Small intestine (tissue), 7 donors: ENCODE measurements around the gene TMEM50B. TPM values are rescaled to one million over a fixed set of nuclear protein-coding genes. Genes with fewer than 3 reads are reported as not detected.
A peak's percentile ranks its signal among the peaks of the same experiment; 100 is the strongest.

Source experiments
- DNase-seq, 2 donors: peaks; one replicate each; pipeline versions ENCODE4 v3.0.0 to v3.0.0-alpha.2; 2013
- FAIRE-seq: peaks from 2 replicates; lab custom pipeline; 2012; peaks lifted over from hg19 to GRCh38; lab: Jason Lieb, UNC
- H3K27ac ChIP-seq, 3 donors: one replicate each; pipeline ENCODE4 v1.5.1; 2013; ENCODE audit warnings: low read length in 2 of 3, mild to moderate bottlenecking in 2 of 3, control low read depth in 1 of 3, inconsistent platforms in 1 of 3, low read depth in 1 of 3, moderate library complexity in 1 of 3
- H3K27me3 ChIP-seq, 3 donors: one replicate each; pipeline ENCODE4 v1.6.1; 2013; ENCODE audit warnings: low read length in 3 of 3, inconsistent platforms in 1 of 3; ENCODE audit not compliant: control insufficient read depth in 3 of 3, insufficient read depth in 3 of 3
- H3K36me3 ChIP-seq, 3 donors: one replicate each; pipeline ENCODE4 v1.6.1; 2013; ENCODE audit warnings: low read length in 3 of 3, inconsistent platforms in 1 of 3, low read depth in 1 of 3, mild to moderate bottlenecking in 1 of 3, moderate library complexity in 1 of 3; ENCODE audit not compliant: control insufficient read depth in 3 of 3, insufficient read depth in 2 of 3
- H3K4me1 ChIP-seq, 3 donors: one replicate each; pipeline ENCODE4 v1.6.1; 2013; ENCODE audit warnings: low read length in 2 of 3, inconsistent platforms in 1 of 3, low read depth in 1 of 3, mild to moderate bottlenecking in 1 of 3, moderate library complexity in 1 of 3; ENCODE audit not compliant: control insufficient read depth in 3 of 3, insufficient read depth in 2 of 3
- H3K4me3 ChIP-seq, 3 donors: one replicate each; pipeline ENCODE4 v1.5.1; 2013; ENCODE audit warnings: low read length in 3 of 3, control low read depth in 1 of 3, inconsistent platforms in 1 of 3, low read depth in 1 of 3, mild to moderate bottlenecking in 1 of 3, moderate library complexity in 1 of 3
- H3K9me3 ChIP-seq, 2 donors: one replicate each; pipeline ENCODE4 v1.6.1; 2013; ENCODE audit warnings: low read depth in 1 of 2, low read length in 1 of 2; ENCODE audit not compliant: control insufficient read depth in 2 of 2, insufficient read depth in 1 of 2
- WGBS, 3 donors: extraction: QIAGEN DNeasy Blood & Tissue Kit; methylation state at CpG; one replicate each; pipeline ENCODE4 v1.1.7; 2013; 5-methylcytosine and 5-hydroxymethylcytosine counted together
- polyA plus RNA-seq, 4 donors: library from polyadenylated mRNA; stranded (reverse) in 3 of 4; unstranded in 1 of 4; fragments of 200-250 nt in 3 of 4; fragments of 120-200 nt in 1 of 4; gene quantifications; one replicate each; pipeline versions ENCODE4 v1.2.1 to v1.2.3, GENCODE V29; 2013
- donor health status: healthy with polysubstance abuse.
- donor health status: control.
- donor health status: control.
- donor health status: Bipolar disorder and iron deficiency.
- donor health status: healthy.

TMEM50B gene
- polyA plus RNA-seq, 4 donors: 22.2 to 54.3 (median 50.1) TPM

- DNase-seq (peak in 1 of 2 donors; percentile 31), FAIRE-seq (no peak)
- WGBS, 3 donors: 1 to 12% (median 7%) methylated on average over 12 of the region's 12 CpGs
- Histone ChIP-seq H3K27ac (peak overlapping the region in 1 of 3 donors; percentile 72), H3K27me3 (no peaks in the 10 kb centered on the region), H3K4me1 (peaks cover 0 to 3% (median 0%) of the 10 kb centered on the region in 3 donors), H3K9me3 (no peaks in the 10 kb centered on the region), H3K4me3 (peak overlapping the region; percentile 51 to 75 (median 66)), H3K36me3 (no peaks in the 10 kb centered on the region)
These were observed 11.2 kb upstream of the TMEM50B start for GRCh38 chr21:33490991-33491372.

GRCh38 chr21:33488936-33489335 is 9.2 kb upstream of the TMEM50B start:
- Histone ChIP-seq H3K9me3 (no peaks in the 10 kb centered on the region), H3K27ac (no peak overlapping the region), H3K27me3 (no peaks in the 10 kb centered on the region), H3K4me3 (no peak overlapping the region), H3K4me1 (peaks cover 0 to 3% (median 0%) of the 10 kb centered on the region in 3 donors), H3K36me3 (no peaks in the 10 kb centered on the region)
- 86 to 91% (median 87%) methylated on average over 4 of the region's 4 CpGs for WGBS, 3 donors
- DNase-seq (no peak), FAIRE-seq (no peak)

DNA sequence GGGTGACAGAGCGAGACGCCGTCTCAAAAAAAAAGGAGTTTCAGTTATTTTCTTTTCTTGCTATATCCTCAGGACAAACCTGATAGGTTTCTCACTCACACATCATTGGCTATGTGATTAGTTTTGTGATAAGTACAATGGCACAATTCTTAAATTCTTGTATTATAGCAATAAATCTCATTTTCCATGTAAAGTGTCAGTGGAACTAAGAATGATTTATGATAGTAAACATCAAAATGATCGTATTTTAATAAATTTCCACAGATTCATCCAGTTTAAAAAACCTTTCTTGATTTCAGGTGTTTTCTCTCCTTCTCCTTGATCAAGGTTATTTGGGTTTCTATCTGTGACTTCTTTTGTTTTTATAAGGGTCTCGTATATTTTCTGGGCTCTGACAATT is 8.2 kb upstream of the TMEM50B start:
- Histone ChIP-seq H3K27me3 (no peaks in the 10 kb centered on the region), H3K9me3 (no peaks in the 10 kb centered on the region), H3K27ac (no peak overlapping the region), H3K4me1 (peaks cover 0 to 3% (median 0%) of the 10 kb centered on the region in 3 donors), H3K36me3 (no peaks in the 10 kb centered on the region), H3K4me3 (no peak overlapping the region)
- WGBS, 3 donors: 94 to 95% (median 94%) methylated on average over 5 of the region's 5 CpGs
- DNase-seq (no peak), FAIRE-seq (no peak)

DNA sequence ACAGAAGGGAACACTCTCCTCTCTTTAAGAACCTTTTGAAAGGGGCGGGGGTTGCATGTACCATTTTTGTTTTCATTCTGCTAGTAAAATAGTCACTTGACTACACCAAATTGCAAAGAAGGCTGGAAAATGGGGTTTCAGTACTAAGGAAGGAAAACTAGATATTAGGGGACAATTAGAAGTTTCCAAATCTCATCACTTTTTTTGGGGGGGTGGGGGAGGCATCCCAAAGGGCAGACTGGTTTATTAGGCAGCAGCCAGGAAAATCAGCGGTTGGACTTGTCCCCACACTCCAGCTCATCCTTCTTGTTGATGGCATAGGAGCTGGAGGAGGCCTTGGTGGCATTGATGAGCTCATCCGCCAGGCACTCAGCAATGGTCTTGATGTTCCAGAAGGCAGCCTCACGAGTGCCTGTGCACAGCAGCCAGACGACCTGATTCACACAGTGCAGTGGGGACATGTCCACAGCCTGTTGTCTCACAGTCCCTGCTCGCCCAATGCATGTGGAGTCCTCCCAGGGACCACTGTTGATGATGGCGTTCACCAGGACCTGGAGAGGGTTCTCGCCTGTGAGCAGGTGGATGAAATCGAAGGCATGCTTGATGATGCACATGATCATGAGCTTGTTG is 1.7 kb upstream of the TMEM50B start:
- FAIRE-seq (no peak), DNase-seq (no peak)
- Histone ChIP-seq H3K9me3 (no peaks in the 10 kb centered on the region), H3K36me3 (peaks cover 0 to 4% (median 0%) of the 10 kb centered on the region in 3 donors), H3K27me3 (no peaks in the 10 kb centered on the region), H3K4me1 (no peaks in the 10 kb centered on the region), H3K27ac (no peak overlapping the region), H3K4me3 (no peak overlapping the region)
- WGBS, 3 donors: 90 to 95% (median 91%) methylated on average over 9 of the region's 9 CpGs

- peaks cover 0 to 6% (median 0%) of the 10 kb centered on the region in 3 donors for H3K36me3 ChIP-seq
- peak overlapping the region; percentile 89 to 96 (median 91) for H3K27ac ChIP-seq
- H3K4me3 ChIP-seq: peak overlapping the region; percentile 49 to 80 (median 77)
- no peak for FAIRE-seq
- WGBS, 3 donors: 9 to 26% (median 17%) methylated on average over 17 of the region's 17 CpGs
- H3K9me3 ChIP-seq: no peaks in the 10 kb centered on the region
- no peaks in the 10 kb centered on the region for H3K27me3 ChIP-seq
- no peak for DNase-seq
- H3K4me1 ChIP-seq: no peaks in the 10 kb centered on the region
These were observed 818 bp upstream of the TMEM50B start for GRCh38 chr21:33480481-33481103.

- FAIRE-seq: no peak
These were observed 667 bp downstream of the TMEM50B start for GRCh38 chr21:33478935-33479678.

GRCh38 chr21:33478182-33478581 is 1.6 kb downstream of the TMEM50B start:
- WGBS, 3 donors: 42 to 62% (median 52%) methylated on average over 9 of the region's 9 CpGs
- DNase-seq (no peak), FAIRE-seq (no peak)
- Histone ChIP-seq H3K27me3 (no peaks in the 10 kb centered on the region), H3K9me3 (no peaks in the 10 kb centered on the region), H3K27ac (peak overlapping the region in 1 of 3 donors; percentile 93), H3K4me3 (peak overlapping the region in 2 of 3 donors; percentile 80 to 91), H3K36me3 (peaks cover 0 to 6% (median 0%) of the 10 kb centered on the region in 3 donors), H3K4me1 (no peaks in the 10 kb centered on the region)

More at GRCh38 chr21:33478935-33479678, 667 bp downstream of the TMEM50B start:
- Histone ChIP-seq H3K4me1 (no peaks in the 10 kb centered on the region), H3K27ac (peak overlapping the region; percentile 93 to 99 (median 96)), H3K36me3 (peaks cover 0 to 6% (median 0%) of the 10 kb centered on the region in 3 donors), H3K9me3 (no peaks in the 10 kb centered on the region), H3K4me3 (peak overlapping the region; percentile 79 to 91 (median 80)), H3K27me3 (no peaks in the 10 kb centered on the region)
- DNase-seq: peak; percentile 47 to 74
- WGBS, 3 donors: 0 to 1% (median 0%) methylated on average over 30 to 68 of the region's 68 CpGs

GRCh38 chr21:33477066-33477465 is 2.7 kb downstream of the TMEM50B start:
- Histone ChIP-seq H3K27ac (no peak overlapping the region), H3K9me3 (no peaks in the 10 kb centered on the region), H3K4me3 (no peak overlapping the region), H3K36me3 (peaks cover 0 to 6% (median 0%) of the 10 kb centered on the region in 3 donors), H3K4me1 (no peaks in the 10 kb centered on the region), H3K27me3 (no peaks in the 10 kb centered on the region)
- WGBS, 3 donors: 83 to 91% (median 89%) methylated on average over 7 of the region's 7 CpGs
- FAIRE-seq: no peak
- no peak for DNase-seq
